VCaP (cell line): ENCODE measurements around the gene CCNT2.

Experiments used
- H3K27ac ChIP-seq: fragments of 450-650 bp; 2 replicates; pipeline ENCODE4 v1.5.1; 2017
- TF ChIP-seq, protein P1 (sequence below): fragments of 450-650 bp; conservative IDR thresholded peaks from 2 replicates; pipeline ENCODE4 v1.5.1; 2017; ENCODE audit warnings: mild to moderate bottlenecking, moderate library complexity

CCNT2 gene

DNA sequence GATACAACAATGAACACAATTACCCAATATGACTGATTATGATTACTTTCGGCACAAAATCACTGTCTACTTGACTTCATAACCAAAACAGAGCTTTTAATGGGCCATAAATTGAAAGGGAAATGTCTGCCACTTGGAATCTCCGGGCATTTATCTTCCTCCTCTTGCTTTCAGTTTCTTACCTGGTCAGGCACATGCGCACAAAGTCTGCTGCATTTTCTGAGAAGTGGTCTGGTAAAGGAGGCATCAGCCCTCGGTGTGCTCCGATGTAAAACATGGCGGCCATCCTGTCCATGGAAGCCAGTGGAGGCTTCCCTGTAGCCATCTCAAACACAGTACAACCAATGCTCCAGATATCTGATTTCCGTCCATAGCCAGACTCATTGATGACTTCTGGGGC, 62.0 kb downstream of the CCNT2 start:
- peak overlapping the region; percentile 61 for H3K27ac ChIP-seq
- TF ChIP-seq, protein P1, sequence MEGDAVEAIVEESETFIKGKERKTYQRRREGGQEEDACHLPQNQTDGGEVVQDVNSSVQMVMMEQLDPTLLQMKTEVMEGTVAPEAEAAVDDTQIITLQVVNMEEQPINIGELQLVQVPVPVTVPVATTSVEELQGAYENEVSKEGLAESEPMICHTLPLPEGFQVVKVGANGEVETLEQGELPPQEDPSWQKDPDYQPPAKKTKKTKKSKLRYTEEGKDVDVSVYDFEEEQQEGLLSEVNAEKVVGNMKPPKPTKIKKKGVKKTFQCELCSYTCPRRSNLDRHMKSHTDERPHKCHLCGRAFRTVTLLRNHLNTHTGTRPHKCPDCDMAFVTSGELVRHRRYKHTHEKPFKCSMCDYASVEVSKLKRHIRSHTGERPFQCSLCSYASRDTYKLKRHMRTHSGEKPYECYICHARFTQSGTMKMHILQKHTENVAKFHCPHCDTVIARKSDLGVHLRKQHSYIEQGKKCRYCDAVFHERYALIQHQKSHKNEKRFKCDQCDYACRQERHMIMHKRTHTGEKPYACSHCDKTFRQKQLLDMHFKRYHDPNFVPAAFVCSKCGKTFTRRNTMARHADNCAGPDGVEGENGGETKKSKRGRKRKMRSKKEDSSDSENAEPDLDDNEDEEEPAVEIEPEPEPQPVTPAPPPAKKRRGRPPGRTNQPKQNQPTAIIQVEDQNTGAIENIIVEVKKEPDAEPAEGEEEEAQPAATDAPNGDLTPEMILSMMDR, result no peak

- H3K27ac ChIP-seq, result no peak overlapping the region
- TF ChIP-seq, protein P1, result no peak
Measured at GRCh38 chr2:134982603-134983002, 64.0 kb downstream of the CCNT2 start.

GRCh38 chr2:134985061-134985460, 66.4 kb downstream of the CCNT2 start:
- TF ChIP-seq, protein P1, result no peak
- H3K27ac ChIP-seq, result no peak overlapping the region

DNA sequence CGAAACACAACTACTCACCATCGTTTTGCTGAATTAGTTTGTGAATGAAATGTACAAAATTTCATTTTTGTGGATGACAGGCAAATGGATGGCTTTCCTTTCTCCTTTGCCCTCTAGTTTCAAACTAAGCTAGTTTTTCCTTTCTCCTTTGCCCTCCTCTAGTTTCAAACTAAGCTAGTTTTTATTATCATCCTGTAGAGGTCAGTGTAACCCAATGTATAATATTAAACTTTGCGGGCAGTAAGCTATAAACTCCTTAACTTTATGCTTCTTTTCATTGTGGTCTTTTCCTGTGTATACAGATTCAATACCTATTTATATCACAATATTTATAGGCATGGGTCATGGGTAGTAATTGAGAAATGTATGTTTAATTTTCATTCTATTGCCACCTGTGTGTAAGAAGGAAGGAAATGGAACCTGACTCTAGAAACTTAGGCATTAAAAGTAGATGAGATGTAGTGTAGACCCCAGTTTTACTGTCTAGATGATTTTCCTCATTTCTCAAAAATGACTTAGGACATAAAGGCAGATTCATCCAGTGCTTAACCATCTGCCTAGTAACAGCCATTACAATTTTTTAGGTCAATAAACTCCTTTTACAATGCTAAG, 70.5 kb downstream of the CCNT2 start:
- TF ChIP-seq, protein P1, result peak; percentile 68
- H3K27ac ChIP-seq, result no peak overlapping the region

DNA sequence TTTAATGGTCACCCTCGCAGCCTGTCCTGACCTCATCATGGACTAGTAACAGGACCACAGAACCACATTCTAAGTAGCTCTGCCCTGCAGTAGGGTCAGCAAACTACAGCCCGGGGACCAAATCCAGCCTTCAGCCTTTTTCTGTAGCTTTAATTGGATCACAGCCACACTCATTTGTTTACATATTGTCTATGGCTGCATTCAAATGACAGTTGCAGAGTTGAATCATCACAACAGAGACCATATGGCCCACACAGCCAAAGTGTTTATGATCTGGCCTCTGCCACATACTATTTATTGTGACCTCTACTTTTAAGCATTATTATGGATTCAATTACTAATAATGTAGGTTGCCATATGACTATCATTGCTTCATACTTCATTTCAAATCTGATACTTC, 80.9 kb downstream of the CCNT2 start:
- TF ChIP-seq, protein P1, result no peak
- no peak overlapping the region for H3K27ac ChIP-seq

DNA sequence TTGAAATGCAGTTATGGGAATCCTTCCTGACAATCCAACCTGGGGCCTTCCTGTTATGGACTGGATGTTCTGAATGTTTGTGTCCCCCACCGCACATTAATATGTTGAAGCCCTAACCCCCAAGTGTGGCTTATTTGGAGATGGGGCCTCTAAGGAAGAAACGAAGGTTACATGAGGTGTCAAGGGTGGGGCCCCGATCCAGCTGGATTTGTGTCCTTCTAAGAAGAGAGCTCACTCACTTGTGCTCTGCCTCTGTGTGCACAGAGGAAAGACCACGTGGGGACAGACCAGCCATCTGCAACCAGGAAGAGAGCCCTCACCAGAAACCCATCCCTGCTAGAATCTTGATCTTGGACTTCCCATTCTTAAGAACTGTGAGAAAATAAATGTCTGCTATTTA, 84.2 kb downstream of the CCNT2 start:
- TF ChIP-seq, protein P1, result no peak
- no peak overlapping the region for H3K27ac ChIP-seq

DNA sequence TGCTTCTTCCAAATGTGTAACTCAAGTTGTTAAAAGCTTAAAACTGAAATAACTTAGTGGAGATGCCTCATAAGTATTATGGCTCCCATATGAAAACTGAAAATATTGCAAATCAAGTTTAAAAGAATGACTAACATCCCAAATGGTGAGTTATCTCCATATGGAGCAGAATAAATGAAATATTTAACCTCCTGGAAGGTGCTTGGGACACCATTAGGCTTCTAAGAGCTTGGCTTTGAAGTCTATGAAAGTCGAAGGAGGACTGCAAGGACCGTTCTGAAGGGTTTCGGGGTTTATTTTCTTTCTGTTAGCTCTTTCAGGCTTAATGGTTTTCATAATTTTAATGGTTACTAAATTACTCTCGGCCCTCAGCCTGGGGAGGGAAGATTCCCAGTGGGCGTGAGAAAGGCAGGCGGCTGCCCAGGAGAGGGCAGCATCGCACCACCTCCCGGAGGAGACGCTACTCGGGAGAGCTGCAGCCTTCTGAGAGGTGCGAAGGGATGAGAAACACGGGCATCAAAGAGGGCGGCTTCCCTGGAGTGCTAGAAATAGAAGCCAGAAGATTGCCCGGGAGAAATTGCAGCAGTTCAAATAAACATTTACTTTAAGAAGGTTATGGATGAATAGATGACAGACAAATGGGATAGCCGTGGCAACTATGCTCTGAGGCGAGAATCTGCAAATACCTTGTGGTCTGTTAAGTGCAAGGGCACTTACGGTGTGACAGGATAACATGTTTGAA, 85.6 kb downstream of the CCNT2 start:
- peak overlapping the region; percentile 46; the same call in 1 of the 2 replicates for H3K27ac ChIP-seq
- TF ChIP-seq, protein P1, result peak; percentile 97
